MM.1S (cell line): ENCODE data around the gene SFRP2.

ENCODE experiments used
- EZH2 ChIP-seq: fragments of 300-600 bp; sonication (generic); optimal IDR thresholded peaks from 2 replicates; pipeline ENCODE3; 2017; ENCODE audit warnings: low read depth, mild to moderate bottlenecking, antibody characterized with exemption, low read length, mixed read lengths
- TF ChIP-seq, protein P1 (sequence below): fragments of 300-600 bp; sonication (generic); IDR thresholded peaks from 2 replicates; pipeline ENCODE4 v1.5.1; 2016; ENCODE audit warnings: antibody characterized with exemption, low read length, mixed read lengths

DNA sequence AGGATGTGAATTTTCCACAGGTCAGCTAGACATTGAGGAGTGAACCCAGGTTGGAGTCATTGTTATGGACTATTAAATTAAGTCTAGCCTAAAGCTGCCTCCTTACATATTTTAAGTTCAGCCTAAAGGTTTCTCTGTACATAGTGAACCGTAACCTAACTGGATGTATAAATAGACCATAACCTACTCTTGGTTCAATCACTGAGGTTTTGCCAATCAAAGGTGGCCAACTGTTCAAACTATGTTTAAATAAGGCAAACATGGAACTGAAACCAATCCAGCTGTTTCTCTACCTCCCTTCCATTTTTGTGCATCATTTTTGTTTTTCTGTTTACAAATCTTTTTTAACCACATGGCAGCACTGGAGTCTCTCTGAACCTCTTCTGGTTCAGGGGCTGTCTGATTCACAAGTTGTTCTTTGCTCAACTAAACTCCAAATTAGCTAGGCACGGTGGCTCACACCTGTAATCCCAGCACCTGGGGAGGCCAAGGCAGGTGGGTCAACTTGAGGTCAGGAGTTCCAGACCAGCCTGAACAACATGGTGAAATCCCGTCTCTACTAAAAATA lies 43.9 kb upstream of the SFRP2 start:
- TF ChIP-seq, protein P1, sequence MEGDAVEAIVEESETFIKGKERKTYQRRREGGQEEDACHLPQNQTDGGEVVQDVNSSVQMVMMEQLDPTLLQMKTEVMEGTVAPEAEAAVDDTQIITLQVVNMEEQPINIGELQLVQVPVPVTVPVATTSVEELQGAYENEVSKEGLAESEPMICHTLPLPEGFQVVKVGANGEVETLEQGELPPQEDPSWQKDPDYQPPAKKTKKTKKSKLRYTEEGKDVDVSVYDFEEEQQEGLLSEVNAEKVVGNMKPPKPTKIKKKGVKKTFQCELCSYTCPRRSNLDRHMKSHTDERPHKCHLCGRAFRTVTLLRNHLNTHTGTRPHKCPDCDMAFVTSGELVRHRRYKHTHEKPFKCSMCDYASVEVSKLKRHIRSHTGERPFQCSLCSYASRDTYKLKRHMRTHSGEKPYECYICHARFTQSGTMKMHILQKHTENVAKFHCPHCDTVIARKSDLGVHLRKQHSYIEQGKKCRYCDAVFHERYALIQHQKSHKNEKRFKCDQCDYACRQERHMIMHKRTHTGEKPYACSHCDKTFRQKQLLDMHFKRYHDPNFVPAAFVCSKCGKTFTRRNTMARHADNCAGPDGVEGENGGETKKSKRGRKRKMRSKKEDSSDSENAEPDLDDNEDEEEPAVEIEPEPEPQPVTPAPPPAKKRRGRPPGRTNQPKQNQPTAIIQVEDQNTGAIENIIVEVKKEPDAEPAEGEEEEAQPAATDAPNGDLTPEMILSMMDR, result no peak
- no peak for TF ChIP-seq EZH2
